K562 (cell line): Measurements from ENCODE around the gene SOHLH1. TPM values are rescaled to one million over a fixed set of nuclear protein-coding genes. Genes with fewer than 3 reads are reported as not detected.

Experiments used
- ATAC-seq: fragments of 200-7000 bp; cut with Tn5 transposase; 3 replicates; pipeline ENCODE4 v1.9.1; 2020; ENCODE audit warnings: moderate library complexity
- BruUV-seq: library from RNA; stranded (reverse); fragments of 400-500 nt; replicated peaks from 2 replicates; lab custom pipeline; 2021; lab: Mats Ljungman, UMichigan
- CTCF ChIA-PET: fragments of 300-600 bp; formaldehyde crosslinking; extraction: SDS; loops from one replicate; lab custom pipeline; 2021; ENCODE audit warnings: low intra/inter-chr PET ratio; lab: Yijun Ruan, JAX
- POLR2A ChIA-PET: fragments of 300-600, 350-650 bp; sonication (Branson Sonifier 250); formaldehyde crosslinking; extraction: SDS; loops from one replicate; lab custom pipeline; 2021; ENCODE audit warnings: antibody characterized with exemption, inconsistent platforms; lab: Yijun Ruan, JAX
- DNase-seq, 4 experiments: peaks; one replicate each; pipeline versions ENCODE4 v3.0.0 to v3.0.0-alpha.2; 2011 to 2018; ENCODE audit warnings: low spot score in 3 of 4, mixed read lengths in 3 of 4; ENCODE audit errors: extremely low read depth in 1 of 4
- FAIRE-seq: peaks from 2 replicates; lab custom pipeline; 2011; peaks lifted over from hg19 to GRCh38; lab: Jason Lieb, UNC
- H2AFZ ChIP-seq: 2 replicates; pipeline ENCODE4 v1.6.0; 2011; ENCODE audit warnings: low read depth, low read length, control low read depth, inconsistent platforms
- H3K27ac ChIP-seq: fragments of 200-600 bp; 3 replicates; pipeline ENCODE4 v1.8.0; 2011; ENCODE audit warnings: low read depth, mild to moderate bottlenecking, control low read depth, inconsistent platforms, low read length, moderate library complexity, mixed read lengths; ENCODE audit errors: extremely low read depth
- H3K27me3 ChIP-seq, 2 experiments: fragments of 300-600 bp in 1 of 2; 2 replicates in 1 of 2; 3 replicates in 1 of 2; pipeline versions ENCODE4 v1.6.0 to v1.8.0; 2011; ENCODE audit warnings: inconsistent platforms in 2 of 2, low read length in 2 of 2, mild to moderate bottlenecking in 1 of 2, mixed read lengths in 1 of 2, moderate library complexity in 1 of 2; ENCODE audit not compliant: control insufficient read depth in 2 of 2, insufficient read depth in 2 of 2
- H3K36me3 ChIP-seq: fragments of 300-600 bp; 3 replicates; pipeline ENCODE4 v1.8.0; 2011; ENCODE audit warnings: mild to moderate bottlenecking, low read length, inconsistent platforms; ENCODE audit not compliant: control insufficient read depth, insufficient read depth
- H3K4me1 ChIP-seq, 2 experiments: fragments of 200-600 bp in 1 of 2; replicated peaks in 1 of 2; 2 replicates in 1 of 2; 3 replicates in 1 of 2; pipeline versions ENCODE4 v1.5.1 to v1.8.0; 2011; ENCODE audit warnings: inconsistent platforms in 2 of 2, low read length in 2 of 2, mild to moderate bottlenecking in 1 of 2, mixed read lengths in 1 of 2, moderate library complexity in 1 of 2; ENCODE audit not compliant: control insufficient read depth in 2 of 2, insufficient read depth in 2 of 2
- H3K4me2 ChIP-seq: 2 replicates; pipeline ENCODE4 v1.6.1; 2011; ENCODE audit warnings: low read length, control low read depth, inconsistent platforms, mixed read lengths; ENCODE audit not compliant: insufficient read depth
- H3K4me3 ChIP-seq: fragments of 200-600 bp; sonication (generic), shearing (Covaris generic); 2 replicates; pipeline ENCODE4 v1.5.1; 2016; ENCODE audit warnings: control low read depth, inconsistent platforms
- H3K79me2 ChIP-seq: fragments of 200-600 bp; 3 replicates; pipeline ENCODE4 v1.8.0; 2011; ENCODE audit warnings: low read length, inconsistent platforms; ENCODE audit not compliant: control insufficient read depth, insufficient read depth
- H3K9ac ChIP-seq, 2 experiments: 2 replicates each; pipeline versions ENCODE4 v1.6.0 to v1.6.1; 2011; ENCODE audit warnings: low read depth in 2 of 2, low read length in 2 of 2, control low read depth in 1 of 2, inconsistent platforms in 1 of 2, mild to moderate bottlenecking in 1 of 2, mixed read lengths in 1 of 2; ENCODE audit not compliant: insufficient read depth in 1 of 2
- H3K9me1 ChIP-seq: one replicate; pipeline ENCODE4 v1.6.0; 2011; ENCODE audit warnings: inconsistent platforms, mild to moderate bottlenecking, low read length, moderate library complexity; ENCODE audit not compliant: control insufficient read depth, insufficient read depth
- H3K9me3 ChIP-seq: replicated peaks from 2 replicates; pipeline ENCODE4 v1.5.1; 2011; ENCODE audit warnings: low read depth, low read length, inconsistent platforms; ENCODE audit not compliant: control insufficient read depth, insufficient read depth
- H4K20me1 ChIP-seq: replicated peaks from 2 replicates; pipeline ENCODE4 v1.6.1; 2011; ENCODE audit warnings: low read length, inconsistent platforms, mixed read lengths; ENCODE audit not compliant: control insufficient read depth, insufficient read depth
- ELF2 ChIP-seq: fragments of 250-450 bp; sonication (Bioruptor Pico); IDR thresholded peaks from 2 replicates; pipeline ENCODE4 v1.5.0; 2021; ENCODE audit warnings: mild to moderate bottlenecking
- ESRRA ChIP-seq: fragments of 450-650 bp; IDR thresholded peaks from 2 replicates; pipeline ENCODE4 v1.6.1; 2014; ENCODE audit warnings: low read depth, mild to moderate bottlenecking, moderate library complexity, borderline replicate concordance
- ETV5 ChIP-seq: sonication (generic); formaldehyde crosslinking; IDR thresholded peaks from 2 replicates; pipeline ENCODE4 v1.4.0; 2020; ENCODE audit warnings: low read depth, mild to moderate bottlenecking, missing genetic modification reagents
- EZH2 ChIP-seq: IDR thresholded peaks from 2 replicates; pipeline ENCODE4 v1.6.1; 2012; ENCODE audit warnings: low read depth, mild to moderate bottlenecking, inconsistent platforms, low read length, borderline replicate concordance
- HCFC1 ChIP-seq: IDR thresholded peaks from 2 replicates; pipeline ENCODE4 v1.6.1; 2012; ENCODE audit warnings: low read depth, low read length, improper control_type of control experiment
- NFATC3 ChIP-seq: fragments of 450-650 bp; IDR thresholded peaks from 2 replicates; pipeline ENCODE4 v1.6.1; 2017; ENCODE audit warnings: mild to moderate bottlenecking
- NR2C2 ChIP-seq, 2 experiments: fragments of 200-800 bp in 1 of 2; sonication (Bioruptor generic) in 1 of 2; sonication (generic) in 1 of 2; formaldehyde crosslinking in 1 of 2; IDR thresholded peaks; 2 replicates each; pipeline versions ENCODE4 v1.6.1 to v1.8.0; 2016 to 2022; ENCODE audit warnings: mild to moderate bottlenecking in 1 of 2, missing compliant biosample characterization in 1 of 2, missing genetic modification characterization in 1 of 2, missing genetic modification reagents in 1 of 2
- NUFIP1 ChIP-seq: fragments of 450-650 bp; IDR thresholded peaks from 2 replicates; pipeline ENCODE4 v1.6.1; 2018; ENCODE audit not compliant: partially characterized antibody
- PHB2 ChIP-seq: fragments of 450-650 bp; IDR thresholded peaks from 2 replicates; pipeline ENCODE4 v1.6.1; 2017; ENCODE audit warnings: low read depth
- SMARCB1 ChIP-seq: IDR thresholded peaks from 2 replicates; pipeline ENCODE4 v1.6.1; 2011; ENCODE audit warnings: improper control_type of control experiment, low read depth; ENCODE audit not compliant: insufficient read length
- TAF1 ChIP-seq: IDR thresholded peaks from 2 replicates; pipeline ENCODE4 v1.6.1; 2011; ENCODE audit warnings: mild to moderate bottlenecking, low read length, moderate library complexity; ENCODE audit not compliant: insufficient read depth, control insufficient read depth, severe bottlenecking; ENCODE audit errors: extremely low read depth
- TRIM28 ChIP-seq: fragments of 450-650 bp; IDR thresholded peaks from 2 replicates; pipeline ENCODE4 v1.6.1; 2017
- ZBTB33 ChIP-seq: sonication (generic); formaldehyde crosslinking; IDR thresholded peaks from 2 replicates; pipeline ENCODE4 v1.8.1; 2023; ENCODE audit warnings: mild to moderate bottlenecking, missing genetic modification reagents
- ZNF146 ChIP-seq: IDR thresholded peaks from one replicate; pipeline ENCODE4 v1.6.1; 2018; ENCODE audit warnings: missing compliant biosample characterization; ENCODE audit not compliant: unreplicated experiment
- ZNF316 ChIP-seq: fragments of 450-650 bp; IDR thresholded peaks from 2 replicates; pipeline ENCODE4 v1.6.1; 2016
- ZNF444 ChIP-seq: fragments of 250-450 bp; sonication (Bioruptor Pico); IDR thresholded peaks from 2 replicates; pipeline ENCODE4 v1.4.0; 2020; ENCODE audit warnings: mild to moderate bottlenecking, moderate library complexity
- ZNF445 ChIP-seq: fragments of 250-450 bp; sonication (Bioruptor Pico); IDR thresholded peaks from 2 replicates; pipeline ENCODE4 v1.4.0; 2020; ENCODE audit warnings: low read depth, mild to moderate bottlenecking, moderate library complexity
- WGBS: fragments of 100-300 bp; shearing (Covaris generic); methylation state at CpG from one replicate; pipeline ENCODE4 v1.1.6; 2016; ENCODE audit warnings: low coverage, mixed read lengths; ENCODE audit not compliant: insufficient coverage; ENCODE audit errors: missing lambda C conversion rate; 5-methylcytosine and 5-hydroxymethylcytosine counted together
- in situ Hi-C: fragments of 300-500 bp; cut with MboI; formaldehyde crosslinking; loops from 4 replicates; pipeline ENCODE4 v1.15.0; 2018; ENCODE audit warnings: inconsistent platforms, mixed read lengths
- intact Hi-C: fragments of 100-400 bp; cut with micrococcal nuclease; formaldehyde crosslinking; loops from 2 replicates; pipeline ENCODE4 v1.14.2; 2022
- polyA plus RNA-seq, 8 experiments: library from polyadenylated mRNA; depleted of rRNA in 4 of 8; stranded (reverse) in 5 of 8; unstranded in 3 of 8; fragments of >200 nt; fragmentation: Nextera tagmentation in 2 of 8; fragmentation: Illumina TruSeq in 1 of 8; extraction: Ambion mirVana in 2 of 8; extraction: Trizol in 1 of 8; gene quantifications; 2 replicates each; pipeline versions ENCODE4 v1.2.1 to v1.2.3, GENCODE V29; 2011 to 2014; ENCODE audit warnings: inconsistent platforms in 1 of 8, missing spikeins in 1 of 8
- total RNA-seq, 7 experiments: library from RNA; depleted of rRNA in 6 of 7; stranded (reverse); fragments of >200 nt in 6 of 7; fragmentation: Illumina TruSeq in 2 of 7; extraction: Trizol in 2 of 7; gene quantifications; 2 replicates each; pipeline versions ENCODE4 v1.2.1 to v1.2.3, GENCODE V29; 2011 to 2021; ENCODE audit warnings: low replicate concordance in 1 of 7
- TF ChIP-seq, protein P1 (sequence below): IDR thresholded peaks from 2 replicates; pipeline ENCODE4 v1.6.1; 2014; ENCODE audit warnings: antibody characterized with exemption

The SOHLH1 gene
- total and polyA plus RNA-seq, 9 of the 15 experiments (the other 6 are each of a cell fraction or from before 2014, with no cell fraction given) = 0.17 to 0.41 (median 0.29) TPM; not detected in 6

DNA sequence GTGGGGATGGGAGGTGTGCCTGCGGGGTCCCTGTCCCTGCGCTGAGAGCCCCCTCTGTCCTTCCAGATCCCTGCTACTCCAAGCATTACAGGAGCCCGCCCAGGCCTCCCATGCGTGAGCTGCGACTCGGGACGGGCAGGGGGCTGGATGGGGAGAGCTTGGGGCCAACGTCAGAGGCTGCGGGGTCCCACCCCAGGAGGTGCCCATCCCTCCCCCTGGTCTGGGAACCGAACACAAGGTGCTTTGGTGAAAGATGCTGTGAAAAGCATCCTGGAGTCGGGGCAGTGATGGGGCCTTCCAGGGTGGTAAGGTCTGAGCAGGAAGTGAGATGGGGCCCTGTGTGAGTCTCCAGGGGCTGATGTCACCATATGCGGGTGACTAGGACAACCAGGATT lies 33.5 kb downstream of the SOHLH1 start:
- DNase-seq (no peak), FAIRE-seq (no peak), ATAC-seq (no peak)
- WGBS = 3% methylated on average over 6 of the region's 12 CpGs
- CTCF ChIA-PET = no interaction called here
- Histone ChIP-seq H3K27me3 (peaks cover 18 to 52% of the 10 kb centered on the region in 2 experiments; a peak in 4 of 5 replicates), H3K4me2 (no peak overlapping the region), H3K4me1 (peaks cover 0 to 4% of the 10 kb centered on the region in 2 experiments; a peak in 1 of 5 replicates), H3K27ac (no peak overlapping the region), H3K36me3 (no peaks in the 10 kb centered on the region), H3K9me1 (no peaks in the 10 kb centered on the region), H3K4me3 (no peak overlapping the region), H2AFZ (no peak overlapping the region), H3K79me2 (no peaks in the 10 kb centered on the region), H3K9ac (no peak overlapping the region), H4K20me1 (peaks cover 7% of the 10 kb centered on the region; the same call in 1 of the 2 replicates), H3K9me3 (no peaks in the 10 kb centered on the region)
- in situ Hi-C loops = no loop called here
- TF ChIP-seq, protein P1, sequence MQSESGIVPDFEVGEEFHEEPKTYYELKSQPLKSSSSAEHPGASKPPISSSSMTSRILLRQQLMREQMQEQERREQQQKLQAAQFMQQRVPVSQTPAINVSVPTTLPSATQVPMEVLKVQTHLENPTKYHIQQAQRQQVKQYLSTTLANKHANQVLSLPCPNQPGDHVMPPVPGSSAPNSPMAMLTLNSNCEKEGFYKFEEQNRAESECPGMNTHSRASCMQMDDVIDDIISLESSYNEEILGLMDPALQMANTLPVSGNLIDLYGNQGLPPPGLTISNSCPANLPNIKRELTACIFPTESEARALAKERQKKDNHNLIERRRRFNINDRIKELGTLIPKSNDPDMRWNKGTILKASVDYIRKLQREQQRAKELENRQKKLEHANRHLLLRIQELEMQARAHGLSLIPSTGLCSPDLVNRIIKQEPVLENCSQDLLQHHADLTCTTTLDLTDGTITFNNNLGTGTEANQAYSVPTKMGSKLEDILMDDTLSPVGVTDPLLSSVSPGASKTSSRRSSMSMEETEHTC = no peak
- no peak for TF ChIP-seq NFATC3
- no peak for TF ChIP-seq EZH2
- no peak for TF ChIP-seq TAF1
- TF ChIP-seq HCFC1 = no peak
- no peak for TF ChIP-seq TRIM28
- TF ChIP-seq ETV5 (CRISPR knock-in tag) = no peak
- TF ChIP-seq SMARCB1 = no peak
- no peak for TF ChIP-seq NUFIP1
- no peak for TF ChIP-seq ESRRA
- no peak for TF ChIP-seq ZNF146
- no peak for TF ChIP-seq ELF2
- TF ChIP-seq PHB2 = no peak
- TF ChIP-seq ZNF444 (CRISPR knock-in tag) = no peak
- no peak for TF ChIP-seq NR2C2 (CRISPR knock-in tag; IDR thresholded peaks at IDR 0.05)
- TF ChIP-seq NR2C2 (tag; IDR thresholded peaks at IDR 0.05) = no peak
- no peak for TF ChIP-seq ZBTB33 (CRISPR knock-in tag)
- no peak for TF ChIP-seq ZNF445 (CRISPR knock-in tag)
- TF ChIP-seq ZNF316 = no peak
- BruUV-seq = no TSS peak
- intact Hi-C loops = no loop called here
- POLR2A ChIA-PET = interaction anchor here (0.6 to 0.8 kb wide), 2 partner anchors 18 to 24 kb away, joined by 3 read pairs; no protein-coding TSS in a partner anchor
